LNCaP clone FGC (cell line): Measurements from ENCODE around the gene PDE6B.

Source experiments
- DNase-seq: peaks from one replicate; pipeline ENCODE4 v3.0.0-alpha.2; 2011; ENCODE audit warnings: low read depth
- H3K4me3 ChIP-seq: 2 replicates; pipeline ENCODE4 v1.5.1; 2011; ENCODE audit warnings: mild to moderate bottlenecking, low read depth, low read length, control low read depth
- CTCF ChIP-seq: IDR thresholded peaks from 2 replicates; pipeline ENCODE4 v1.5.1; 2012; ENCODE audit warnings: mild to moderate bottlenecking; ENCODE audit not compliant: control insufficient read depth, insufficient read depth; ENCODE audit errors: extremely low read depth

PDE6B gene

GRCh38 chr4:671769-672168 is 46.4 kb downstream of the PDE6B start:
- TF ChIP-seq CTCF = no peak
- no peak overlapping the region for H3K4me3 ChIP-seq
- DNase-seq = no peak

GRCh38 chr4:673349-674091 is 48.1 kb downstream of the PDE6B start:
- peak overlapping the region; percentile 94 for H3K4me3 ChIP-seq
- no peak for TF ChIP-seq CTCF
- DNase-seq = no peak

- DNase-seq = peak; percentile 89
- H3K4me3 ChIP-seq = peak within 1 kb of the TSS; percentile 94
- peak; percentile 99 for TF ChIP-seq CTCF
Observed at GRCh38 chr4:674172-675035, 49.0 kb downstream of the PDE6B start, which contains the start of the genes ATP5ME and MYL5. TSS of gene ATP5ME (minus strand) at chr4:674276. CDS start at chr4:674247, 29 bp downstream. TSS of gene MYL5 (plus strand) at chr4:674542. CDS start at chr4:678027, 3,485 bp downstream.

- peak overlapping the region; percentile 94 for H3K4me3 ChIP-seq
- no peak for DNase-seq
- no peak for TF ChIP-seq CTCF
Observed at GRCh38 chr4:675036-675882, 49.9 kb downstream of the PDE6B start.

GRCh38 chr4:675980-676870 is 50.9 kb downstream of the PDE6B start:
- H3K4me3 ChIP-seq = no peak overlapping the region; the same call in 1 of the 2 replicates
- TF ChIP-seq CTCF = no peak
- DNase-seq = no peak

GRCh38 chr4:676871-677235 is 51.5 kb downstream of the PDE6B start:
- no peak for TF ChIP-seq CTCF
- no peak for DNase-seq
- no peak overlapping the region for H3K4me3 ChIP-seq
